HG03045 (cell line): ENCODE data around the gene MORC3.

ENCODE experiments used
- ATAC-seq: cut with Tn5 transposase; IDR thresholded peaks from one replicate; pipeline ENCODE4 v1.9.1; 2021; ENCODE audit warnings: mild to moderate bottlenecking, moderate library complexity; ENCODE audit not compliant: unreplicated experiment

The MORC3 gene

GRCh38 chr21:36419996-36420395 lies 100.0 kb downstream of the MORC3 start:
- peak; percentile 57 for ATAC-seq

GRCh38 chr21:36420571-36421339 lies 100.8 kb downstream of the MORC3 start:
- no peak for ATAC-seq

GRCh38 chr21:36422279-36423098 lies 102.5 kb downstream of the MORC3 start:
- ATAC-seq = no peak

- no peak for ATAC-seq
Measured at GRCh38 chr21:36423771-36424433, 103.9 kb downstream of the MORC3 start.

GRCh38 chr21:36424592-36424991 lies 104.6 kb downstream of the MORC3 start:
- no peak for ATAC-seq

- ATAC-seq = no peak
Measured at GRCh38 chr21:36425286-36425685, 105.3 kb downstream of the MORC3 start.
